NCI-H524 (cell line): Measurements from ENCODE around the gene ACTN4.

ENCODE experiments used
- DNase-seq, 2 experiments: peaks; one replicate each; lab custom pipeline; 2025; lab: John Stamatoyannopoulos, UW

ACTN4 gene

GRCh38 chr19:38635483-38636399 is 11.7 kb upstream of the ACTN4 start:
- DNase-seq = no peak

- no peak for DNase-seq
These were observed 9.0 kb upstream of the ACTN4 start for GRCh38 chr19:38638461-38638860.

- DNase-seq = no peak
These were observed 7.8 kb upstream of the ACTN4 start for GRCh38 chr19:38639679-38640078.

- no peak for DNase-seq
These were observed 7.1 kb upstream of the ACTN4 start for GRCh38 chr19:38640368-38640767.

GRCh38 chr19:38642176-38642575 is 5.3 kb upstream of the ACTN4 start:
- DNase-seq = no peak

- no peak for DNase-seq
These were observed 2.7 kb upstream of the ACTN4 start for GRCh38 chr19:38644719-38645118.

GRCh38 chr19:38647966-38648768 is 718 bp downstream of the ACTN4 start:
- peak in 1 of 2 experiments; percentile 24 for DNase-seq

- DNase-seq = no peak
These were observed 1.4 kb downstream of the ACTN4 start for GRCh38 chr19:38648769-38649304.

GRCh38 chr19:38649305-38650171 is 2.1 kb downstream of the ACTN4 start:
- DNase-seq = no peak

GRCh38 chr19:38650172-38650775 is 2.8 kb downstream of the ACTN4 start:
- peak in 1 of 2 experiments; percentile 55 for DNase-seq

- peak in 1 of 2 experiments; percentile 16 for DNase-seq
These were observed 3.6 kb downstream of the ACTN4 start for GRCh38 chr19:38650911-38651584.

- DNase-seq = peak; percentile 77 to 90
These were observed 5.7 kb downstream of the ACTN4 start for GRCh38 chr19:38653028-38653571.

- peak in 1 of 2 experiments; percentile 29 for DNase-seq
These were observed 7.2 kb downstream of the ACTN4 start for GRCh38 chr19:38654628-38655055.

GRCh38 chr19:38655148-38655824 is 7.8 kb downstream of the ACTN4 start:
- DNase-seq = peak; percentile 51 to 78

- no peak for DNase-seq
These were observed 8.9 kb downstream of the ACTN4 start for GRCh38 chr19:38656171-38656981.

- no peak for DNase-seq
These were observed 10.3 kb downstream of the ACTN4 start for GRCh38 chr19:38657633-38658222.

- DNase-seq = no peak
These were observed 11.2 kb downstream of the ACTN4 start for GRCh38 chr19:38658462-38659306.
